Endodermal cell (in vitro differentiated cells): ENCODE results near the gene OCA2. TPM values are rescaled to one million over a fixed set of nuclear protein-coding genes. Genes with fewer than 3 reads are reported as not detected.
A peak's percentile ranks its signal among the peaks of the same experiment; 100 is the strongest.

Experiments used
- DNase-seq: peaks from one replicate; pipeline ENCODE4 v3.0.0-alpha.2; 2017
- H3K27ac ChIP-seq: 2 replicates; pipeline ENCODE4 v1.5.1; 2013; ENCODE audit warnings: mild to moderate bottlenecking, low read depth, low read length, moderate library complexity
- H3K27me3 ChIP-seq: 2 replicates; pipeline ENCODE4 v1.6.1; 2013; ENCODE audit warnings: mild to moderate bottlenecking, low read length, moderate library complexity; ENCODE audit not compliant: insufficient read depth, control insufficient read depth, poor library complexity, severe bottlenecking
- H3K36me3 ChIP-seq: 2 replicates; pipeline ENCODE4 v1.7.0; 2013; ENCODE audit warnings: mild to moderate bottlenecking, low read length, moderate library complexity; ENCODE audit not compliant: control insufficient read depth, insufficient read depth
- H3K4me1 ChIP-seq: one replicate; pipeline ENCODE4 v1.7.0; 2013; ENCODE audit warnings: low read length; ENCODE audit not compliant: control insufficient read depth, insufficient read depth
- H3K4me3 ChIP-seq: 2 replicates; pipeline ENCODE4 v1.5.1; 2013; ENCODE audit warnings: mild to moderate bottlenecking, low read length, moderate library complexity
- H3K9ac ChIP-seq: 2 replicates; pipeline ENCODE4 v1.6.1; 2013; ENCODE audit warnings: mild to moderate bottlenecking, low read length, moderate library complexity; ENCODE audit not compliant: poor library complexity, severe bottlenecking; ENCODE audit errors: extremely low read depth
- H3K9me3 ChIP-seq: 2 replicates; pipeline ENCODE4 v1.6.1; 2013; ENCODE audit warnings: mild to moderate bottlenecking, low read length, moderate library complexity; ENCODE audit not compliant: control insufficient read depth
- H3K27ac Mint-ChIP-seq: 2 replicates; pipeline ENCODE4 v1.8.0; 2020; ENCODE audit warnings: mixed read lengths
- H3K27me3 Mint-ChIP-seq: 2 replicates; pipeline ENCODE4 v1.8.0; 2021; ENCODE audit warnings: mild to moderate bottlenecking, mixed read lengths; ENCODE audit not compliant: insufficient read depth
- H3K36me3 Mint-ChIP-seq: 2 replicates; pipeline ENCODE4 v1.8.0; 2020; ENCODE audit warnings: low read depth, mixed read lengths
- H3K4me1 Mint-ChIP-seq: 2 replicates; pipeline ENCODE4 v1.8.0; 2020; ENCODE audit warnings: mixed read lengths
- H3K4me3 Mint-ChIP-seq: 2 replicates; pipeline ENCODE4 v1.8.0; 2020; ENCODE audit warnings: mild to moderate bottlenecking, moderate library complexity, mixed read lengths
- H3K9me3 Mint-ChIP-seq: 2 replicates; pipeline ENCODE4 v1.8.0; 2020; ENCODE audit warnings: mild to moderate bottlenecking, mixed read lengths
- WGBS, 2 experiments: methylation state at CpG; one replicate each; pipeline versions ENCODE4 v1.1.5 to v1.1.7; 2013; ENCODE audit warnings: missing lambda C conversion rate in 2 of 2, mixed read lengths in 1 of 2; ENCODE audit not compliant: insufficient coverage in 1 of 2, insufficient read length in 1 of 2; 5-methylcytosine and 5-hydroxymethylcytosine counted together
- total RNA-seq, 2 donors: library from RNA; stranded (reverse); fragmentation: NEBNext Ultra II Directional in 1 of 2; extraction: Animal tissue kit (Norgen Biotek cat#: 25700) in 1 of 2; gene quantifications; 2 replicates in 1 of 2; 3 replicates in 1 of 2; pipeline ENCODE4 v1.2.1, GENCODE V29; 2021
- TF ChIP-seq, protein P1 (sequence below): fragments of 200-600 bp; sonication (generic); conservative IDR thresholded peaks from 2 replicates; pipeline ENCODE4 v1.5.0; 2021; ENCODE audit warnings: antibody characterized with exemption, mild to moderate bottlenecking

The OCA2 gene
- total RNA-seq, 2 donors from 2014 or later = 0.29 to 0.84 TPM

DNA sequence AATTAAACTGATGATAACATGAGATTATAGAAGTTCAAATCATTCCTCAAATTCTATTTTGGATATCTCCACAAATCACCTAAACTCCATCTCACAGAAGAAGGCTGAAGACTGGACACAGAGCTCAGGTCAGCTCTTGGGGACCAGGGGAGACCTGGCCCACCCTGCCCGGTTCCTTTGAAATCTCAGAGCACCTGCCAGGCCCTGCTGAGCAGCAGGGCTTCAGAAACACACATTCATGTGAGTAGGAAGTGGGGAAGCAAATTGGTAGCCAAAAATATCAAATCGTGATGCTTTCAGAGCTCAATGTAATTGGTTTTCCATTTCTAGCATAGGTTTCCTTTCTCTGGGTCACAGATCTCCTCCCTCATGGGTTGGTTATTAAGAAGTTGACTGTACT is 76.2 kb downstream of the OCA2 start:
- Mint-ChIP-seq H3K27ac (no peak overlapping the region), H3K9me3 (no peaks in the 10 kb centered on the region), H3K4me1 (no peaks in the 10 kb centered on the region), H3K36me3 (no peaks in the 10 kb centered on the region), H3K4me3 (no peak overlapping the region), H3K27me3 (no peaks in the 10 kb centered on the region)
- H3K4me3 ChIP-seq = no peak overlapping the region
- no peak overlapping the region for H3K27ac ChIP-seq
- no peaks in the 10 kb centered on the region for H3K27me3 ChIP-seq
- no peak overlapping the region for H3K9ac ChIP-seq
- H3K4me1 ChIP-seq = peaks cover 4% of the 10 kb centered on the region
- H3K36me3 ChIP-seq = no peaks in the 10 kb centered on the region
- TF ChIP-seq, protein P1, sequence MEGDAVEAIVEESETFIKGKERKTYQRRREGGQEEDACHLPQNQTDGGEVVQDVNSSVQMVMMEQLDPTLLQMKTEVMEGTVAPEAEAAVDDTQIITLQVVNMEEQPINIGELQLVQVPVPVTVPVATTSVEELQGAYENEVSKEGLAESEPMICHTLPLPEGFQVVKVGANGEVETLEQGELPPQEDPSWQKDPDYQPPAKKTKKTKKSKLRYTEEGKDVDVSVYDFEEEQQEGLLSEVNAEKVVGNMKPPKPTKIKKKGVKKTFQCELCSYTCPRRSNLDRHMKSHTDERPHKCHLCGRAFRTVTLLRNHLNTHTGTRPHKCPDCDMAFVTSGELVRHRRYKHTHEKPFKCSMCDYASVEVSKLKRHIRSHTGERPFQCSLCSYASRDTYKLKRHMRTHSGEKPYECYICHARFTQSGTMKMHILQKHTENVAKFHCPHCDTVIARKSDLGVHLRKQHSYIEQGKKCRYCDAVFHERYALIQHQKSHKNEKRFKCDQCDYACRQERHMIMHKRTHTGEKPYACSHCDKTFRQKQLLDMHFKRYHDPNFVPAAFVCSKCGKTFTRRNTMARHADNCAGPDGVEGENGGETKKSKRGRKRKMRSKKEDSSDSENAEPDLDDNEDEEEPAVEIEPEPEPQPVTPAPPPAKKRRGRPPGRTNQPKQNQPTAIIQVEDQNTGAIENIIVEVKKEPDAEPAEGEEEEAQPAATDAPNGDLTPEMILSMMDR = no peak
- WGBS, 2 experiments = 88 to 89% methylated on average over 1 to 2 of the region's 2 CpGs
- no peak for DNase-seq
- no peaks in the 10 kb centered on the region for H3K9me3 ChIP-seq

DNA sequence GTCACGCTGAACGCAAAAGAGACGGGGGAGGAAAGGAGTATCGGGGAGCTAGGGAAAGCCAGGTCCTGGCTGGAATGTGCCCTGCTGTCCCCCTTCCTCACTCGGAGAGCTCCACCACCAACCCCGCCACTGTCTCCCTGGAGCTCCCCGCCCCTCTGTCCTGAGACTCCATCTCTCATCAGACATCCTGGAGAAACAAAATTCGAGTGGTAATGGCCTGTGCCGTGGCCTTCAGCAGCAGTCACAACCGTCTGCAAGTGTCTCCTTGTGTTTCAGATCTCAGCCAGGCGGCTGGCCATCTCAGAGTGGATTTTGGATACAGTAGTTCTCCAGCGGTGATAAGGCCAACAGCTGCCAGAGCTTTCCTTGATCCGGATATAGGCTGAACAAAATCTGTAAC is 76.9 kb downstream of the OCA2 start:
- Histone ChIP-seq H3K27ac (no peak overlapping the region), H3K9me3 (no peaks in the 10 kb centered on the region), H3K4me1 (peaks cover 4% of the 10 kb centered on the region), H3K36me3 (no peaks in the 10 kb centered on the region), H3K9ac (no peak overlapping the region), H3K4me3 (no peak overlapping the region), H3K27me3 (no peaks in the 10 kb centered on the region)
- TF ChIP-seq, protein P1 = no peak
- Mint-ChIP-seq H3K9me3 (no peaks in the 10 kb centered on the region), H3K27ac (no peak overlapping the region), H3K4me1 (no peaks in the 10 kb centered on the region), H3K27me3 (no peaks in the 10 kb centered on the region), H3K4me3 (no peak overlapping the region), H3K36me3 (no peaks in the 10 kb centered on the region)
- WGBS, 2 experiments = 89 to 91% methylated on average over 7 to 13 of the region's 13 CpGs
- no peak for DNase-seq

DNA sequence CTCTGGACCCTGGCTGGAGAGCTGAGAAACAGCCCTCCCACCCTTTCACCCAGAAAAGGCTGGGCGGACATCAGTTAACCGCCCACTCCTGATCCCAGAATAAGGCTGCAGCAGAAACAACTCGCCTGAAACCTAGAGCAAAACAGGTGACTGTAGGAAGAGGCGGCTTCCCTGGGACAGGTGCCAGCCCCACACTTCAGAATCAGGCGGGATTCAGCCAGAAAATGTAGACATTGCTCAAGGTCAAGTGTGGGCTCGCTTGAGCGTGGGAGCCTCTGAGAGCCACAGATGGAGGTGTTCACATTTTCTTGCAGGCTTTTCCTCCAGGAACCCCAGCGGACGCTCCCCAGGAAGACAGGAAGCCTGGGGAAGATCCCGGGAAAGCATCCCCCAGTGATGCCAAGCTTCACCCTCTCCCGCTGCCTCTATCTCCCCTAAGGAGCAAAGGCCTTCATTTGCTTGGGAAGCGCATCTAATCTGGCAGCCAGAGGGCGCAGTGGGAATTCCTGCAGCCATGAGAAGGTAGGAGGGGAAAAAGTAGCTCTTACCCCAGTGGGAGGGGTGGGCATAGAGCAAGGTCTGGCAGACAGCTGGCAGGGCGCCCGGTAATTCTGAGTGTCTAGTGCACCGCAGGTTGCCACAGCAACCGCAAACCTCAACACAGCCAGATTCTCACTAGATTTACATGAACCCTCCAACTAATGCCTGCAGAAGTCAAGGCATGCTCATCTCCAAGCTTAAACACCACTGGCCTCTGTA is 77.7 kb downstream of the OCA2 start:
- H3K27ac Mint-ChIP-seq = no peak overlapping the region
- H3K36me3 Mint-ChIP-seq = no peaks in the 10 kb centered on the region
- no peaks in the 10 kb centered on the region for H3K9me3 Mint-ChIP-seq
- whole genome bisulfite sequencing, 2 experiments = 74 to 87% methylated on average over 9 to 17 of the region's 17 CpGs
- peaks cover 4% of the 10 kb centered on the region for H3K4me1 ChIP-seq
- H3K4me3 ChIP-seq = no peak overlapping the region
- no peaks in the 10 kb centered on the region for H3K27me3 ChIP-seq
- no peak overlapping the region for H3K4me3 Mint-ChIP-seq
- H3K4me1 Mint-ChIP-seq = no peaks in the 10 kb centered on the region
- TF ChIP-seq, protein P1 = peak; percentile 85
- no peaks in the 10 kb centered on the region for H3K27me3 Mint-ChIP-seq
- H3K36me3 ChIP-seq = no peaks in the 10 kb centered on the region
- H3K27ac ChIP-seq = no peak overlapping the region
- peak; percentile 89 for DNase-seq
- no peaks in the 10 kb centered on the region for H3K9me3 ChIP-seq
- H3K9ac ChIP-seq = no peak overlapping the region
